H1 (cell line): ENCODE results near the gene ST3GAL3. TPM values are rescaled to one million over a fixed set of nuclear protein-coding genes. Genes with fewer than 3 reads are reported as not detected.

Experiments used
- CTCF ChIA-PET: fragments of 300-600 bp; sonication (Branson Sonifier 250); formaldehyde crosslinking; loops from one replicate; lab custom pipeline; 2021; ENCODE audit not compliant: partially characterized antibody; lab: Charles Lee
- POLR2A ChIA-PET: fragments of 300-600 bp; sonication (Branson Sonifier 250); formaldehyde crosslinking; loops from one replicate; lab custom pipeline; 2021; ENCODE audit warnings: inconsistent platforms; ENCODE audit not compliant: partially characterized antibody; lab: Charles Lee
- DNase-seq, 2 experiments: peaks; one replicate each; pipeline versions ENCODE4 v3.0.0 to v3.0.0-alpha.2; 2010 to 2022; ENCODE audit warnings: low spot score in 2 of 2, low read depth in 1 of 2, mixed read lengths in 1 of 2
- FAIRE-seq: peaks from 2 replicates; lab custom pipeline; 2011; peaks lifted over from hg19 to GRCh38; lab: Jason Lieb, UNC
- H2AFZ ChIP-seq: 2 replicates; pipeline ENCODE4 v1.8.1; 2012; ENCODE audit warnings: low read length, inconsistent platforms
- H2AK5ac ChIP-seq: 2 replicates; pipeline ENCODE4 v1.6.1; 2013; ENCODE audit warnings: low read depth, low read length
- H2BK120ac ChIP-seq: replicated peaks from 2 replicates; pipeline ENCODE3; 2013; ENCODE audit warnings: low read depth, low read length, inconsistent platforms
- H2BK12ac ChIP-seq: 2 replicates; pipeline ENCODE4 v1.6.1; 2013; ENCODE audit warnings: low read depth, low read length
- H2BK15ac ChIP-seq: 2 replicates; pipeline ENCODE4 v1.6.1; 2013; ENCODE audit warnings: low read length
- H2BK20ac ChIP-seq: 2 replicates; pipeline ENCODE4 v1.6.1; 2013; ENCODE audit warnings: low read length
- H2BK5ac ChIP-seq: 2 replicates; pipeline ENCODE4 v1.6.1; 2013; ENCODE audit warnings: low read depth, low read length
- H3K14ac ChIP-seq: 2 replicates; pipeline ENCODE4 v1.6.1; 2013; ENCODE audit warnings: inconsistent platforms; ENCODE audit not compliant: insufficient read length
- H3K18ac ChIP-seq: 2 replicates; pipeline ENCODE4 v1.6.1; 2013; ENCODE audit warnings: low read length; ENCODE audit errors: extremely low read depth
- H3K23ac ChIP-seq: 2 replicates; pipeline ENCODE4 v1.6.1; 2013; ENCODE audit warnings: inconsistent platforms; ENCODE audit not compliant: insufficient read length
- H3K23me2 ChIP-seq: 2 replicates; pipeline ENCODE4 v1.6.1; 2013; ENCODE audit warnings: low read depth, low read length
- H3K27ac ChIP-seq: 2 replicates; pipeline ENCODE4 v1.6.1; 2011; ENCODE audit warnings: low read depth, low read length, inconsistent platforms
- H3K27me3 ChIP-seq, 4 experiments: replicated peaks in 1 of 4; 1 replicate in 1 of 4; 2 replicates in 3 of 4; pipeline versions ENCODE4 v1.6.1 to v1.8.1; 2011 to 2013; ENCODE audit warnings: low read length in 3 of 4, mild to moderate bottlenecking in 3 of 4, inconsistent platforms in 2 of 4, mixed read lengths in 2 of 4, moderate library complexity in 1 of 4; ENCODE audit not compliant: control insufficient read depth in 3 of 4, insufficient read depth in 3 of 4; ENCODE audit errors: extremely low read depth in 1 of 4
- H3K36me3 ChIP-seq, 4 experiments: 2 replicates each; pipeline versions ENCODE4 v1.6.1 to v1.8.1; 2011 to 2013; ENCODE audit warnings: mild to moderate bottlenecking in 4 of 4, low read length in 3 of 4, moderate library complexity in 2 of 4, control low read depth in 1 of 4, inconsistent platforms in 1 of 4; ENCODE audit not compliant: insufficient read depth in 4 of 4, control insufficient read depth in 2 of 4
- H3K4ac ChIP-seq: replicated peaks from 2 replicates; pipeline ENCODE3; 2013; ENCODE audit warnings: low read length, low read depth, mixed read lengths, inconsistent platforms; ENCODE audit not compliant: insufficient read length
- H3K4me1 ChIP-seq, 4 experiments: replicated peaks in 1 of 4; 1 replicate in 1 of 4; 2 replicates in 3 of 4; pipeline versions ENCODE4 v1.6.1 to v1.8.1; 2011 to 2013; ENCODE audit warnings: low read length in 3 of 4, inconsistent platforms in 2 of 4, mixed read lengths in 1 of 4; ENCODE audit not compliant: insufficient read depth in 4 of 4, control insufficient read depth in 3 of 4
- H3K4me2 ChIP-seq, 2 experiments: 2 replicates each; pipeline versions ENCODE4 v1.6.1 to v1.8.1; 2011 to 2013; ENCODE audit warnings: low read depth in 2 of 2, low read length in 2 of 2, control low read depth in 1 of 2, inconsistent platforms in 1 of 2, mild to moderate bottlenecking in 1 of 2; ENCODE audit not compliant: insufficient read depth in 1 of 2
- H3K4me3 ChIP-seq, 4 experiments: fragments of 200-600, 300-600 bp in 1 of 4; sonication (generic), shearing (Covaris generic), sonication (Bioruptor Twin) in 1 of 4; 2 replicates each; pipeline versions ENCODE4 v1.5.1 to v1.8.1; 2011 to 2016; ENCODE audit warnings: low read length in 4 of 4, low read depth in 3 of 4, control low read depth in 2 of 4, inconsistent platforms in 2 of 4, mild to moderate bottlenecking in 2 of 4, mixed read lengths in 1 of 4, moderate library complexity in 1 of 4; ENCODE audit not compliant: insufficient read depth in 2 of 4; ENCODE audit errors: extremely low read depth in 1 of 4
- H3K56ac ChIP-seq: replicated peaks from 2 replicates; pipeline ENCODE3; 2013; ENCODE audit warnings: low read depth, mild to moderate bottlenecking, mixed read lengths, low read length, inconsistent platforms; ENCODE audit not compliant: insufficient read length
- H3K79me1 ChIP-seq: 2 replicates; pipeline ENCODE4 v1.6.1; 2013; ENCODE audit warnings: low read depth, low read length, control low read depth
- H3K79me2 ChIP-seq, 2 experiments: 2 replicates each; pipeline versions ENCODE4 v1.6.1 to v1.8.1; 2012 to 2013; ENCODE audit warnings: low read length in 2 of 2, mild to moderate bottlenecking in 2 of 2, inconsistent platforms in 1 of 2; ENCODE audit not compliant: insufficient read depth in 2 of 2, control insufficient read depth in 1 of 2
- H3K9ac ChIP-seq, 4 experiments: replicated peaks in 1 of 4; 1 replicate in 1 of 4; 2 replicates in 3 of 4; pipeline versions ENCODE4 v1.6.1 to v1.8.1; 2011 to 2013; ENCODE audit warnings: low read depth in 3 of 4, low read length in 3 of 4, control low read depth in 2 of 4, mild to moderate bottlenecking in 2 of 4, moderate library complexity in 2 of 4, inconsistent platforms in 1 of 4; ENCODE audit errors: extremely low read depth in 1 of 4
- H3K9me3 ChIP-seq, 2 experiments: 2 replicates each; pipeline versions ENCODE4 v1.6.1 to v1.8.1; 2012 to 2013; ENCODE audit warnings: mild to moderate bottlenecking in 2 of 2, moderate library complexity in 2 of 2, control low read depth in 1 of 2, inconsistent platforms in 1 of 2, low read depth in 1 of 2, low read length in 1 of 2, mixed read lengths in 1 of 2; ENCODE audit not compliant: insufficient read depth in 2 of 2
- H4K20me1 ChIP-seq, 2 experiments: replicated peaks in 1 of 2; 2 replicates each; pipeline versions ENCODE3 to v1.8.1; 2011 to 2013; ENCODE audit warnings: inconsistent platforms in 2 of 2, low read length in 2 of 2, mild to moderate bottlenecking in 1 of 2; ENCODE audit not compliant: insufficient read depth in 2 of 2, control insufficient read depth in 1 of 2
- H4K5ac ChIP-seq: 2 replicates; pipeline ENCODE4 v1.6.1; 2013; ENCODE audit warnings: low read length, low read depth, mixed read lengths, inconsistent platforms; ENCODE audit not compliant: insufficient read length
- H4K8ac ChIP-seq: 2 replicates; pipeline ENCODE4 v1.8.0; 2013; ENCODE audit warnings: mild to moderate bottlenecking, moderate library complexity, low read length, inconsistent platforms; ENCODE audit not compliant: insufficient read depth; ENCODE audit errors: extremely low read depth
- H4K91ac ChIP-seq: replicated peaks from 2 replicates; pipeline ENCODE3; 2013; ENCODE audit warnings: low read length, mixed read lengths, inconsistent platforms; ENCODE audit not compliant: insufficient read length
- KDM1A ChIP-seq: fragments of 200-600, 300-600 bp; sonication (generic); IDR thresholded peaks from 2 replicates; pipeline ENCODE4 v1.7.1; 2016; ENCODE audit warnings: mild to moderate bottlenecking, low read length, borderline replicate concordance
- SAP30 ChIP-seq: fragments of 300-600 bp; sonication (generic); IDR thresholded peaks from 2 replicates; pipeline ENCODE4 v1.7.1; 2012; ENCODE audit warnings: low read length, moderate library complexity, mild to moderate bottlenecking, inconsistent platforms; ENCODE audit not compliant: insufficient read depth, insufficient replicate concordance
- WGBS, 2 experiments: shearing (Covaris generic) in 1 of 2; methylation state at CpG; one replicate each; pipeline versions ENCODE4 v1.1.6 to v1.1.7; 2013 to 2015; ENCODE audit warnings: low lambda C conversion rate in 2 of 2, mixed read lengths in 2 of 2, inconsistent platforms in 1 of 2, low coverage in 1 of 2, missing lambda C conversion rate in 1 of 2; ENCODE audit not compliant: insufficient replicate concordance in 2 of 2, insufficient coverage in 1 of 2, insufficient read length in 1 of 2; ENCODE audit errors: extremely low coverage in 1 of 2, missing lambda C conversion rate in 1 of 2; 5-methylcytosine and 5-hydroxymethylcytosine counted together
- polyA plus RNA-seq, 7 experiments: library from polyadenylated mRNA; depleted of rRNA in 3 of 7; stranded (reverse) in 5 of 7; unstranded in 2 of 7; fragments of >200 nt in 5 of 7; fragments of 200-250 nt in 2 of 7; gene quantifications; 1 replicate in 5 of 7; 2 replicates in 1 of 7; 4 replicates in 1 of 7; pipeline versions ENCODE4 v1.2.1 to v1.2.3, GENCODE V29; 2011 to 2013; ENCODE audit warnings: missing spikeins in 2 of 7, mixed read lengths in 2 of 7
- total RNA-seq: library from RNA; stranded (reverse); fragmentation: NEBNext Ultra II Directional; extraction: Animal tissue kit (Norgen Biotek cat#: 25700); gene quantifications from 2 replicates; pipeline ENCODE4 v1.2.1, GENCODE V29; 2021

ST3GAL3 gene
- total and polyA plus RNA-seq, 2 of the 8 experiments (the other 6 are each of a cell fraction or from before 2014, with no cell fraction given): 6.8 to 7.0 TPM

DNA sequence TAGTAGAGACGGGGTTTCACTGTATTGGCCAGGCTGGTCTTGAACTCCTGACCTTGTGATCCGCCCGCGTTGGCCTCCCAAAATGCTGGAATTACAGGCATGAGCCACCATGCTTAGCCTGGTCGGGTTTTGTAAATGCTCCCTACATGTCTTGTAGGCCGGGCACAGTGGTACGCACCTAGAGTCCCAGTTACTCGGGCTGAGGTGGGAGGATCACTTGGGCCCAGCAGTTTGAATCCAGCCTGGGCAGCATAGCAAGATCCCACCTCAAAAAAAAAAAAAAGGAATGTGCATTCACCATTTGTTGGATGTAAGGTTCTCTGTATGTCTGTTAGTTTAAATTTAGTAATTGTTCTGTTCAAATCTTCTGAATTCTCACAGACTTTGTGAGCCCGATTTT lies 95.8 kb downstream of the ST3GAL3 start:
- no peak overlapping the region for H2AK5ac ChIP-seq
- H3K4me2 ChIP-seq: no peak overlapping the region
- no peak overlapping the region for H2BK15ac ChIP-seq
- no peak for FAIRE-seq
- H4K91ac ChIP-seq: no peak overlapping the region
- WGBS, 2 experiments: 83% methylated on average over 9 of the region's 9 CpGs; no CpG with 5 or more reads in 1 of the 2 experiments
- H3K79me2 ChIP-seq: no peaks in the 10 kb centered on the region
- no peaks in the 10 kb centered on the region for H3K23me2 ChIP-seq
- no peak overlapping the region for H2BK120ac ChIP-seq
- no peaks in the 10 kb centered on the region for H3K27me3 ChIP-seq
- no peaks in the 10 kb centered on the region for H3K9me3 ChIP-seq
- no peak overlapping the region for H3K4ac ChIP-seq
- H3K18ac ChIP-seq: no peak overlapping the region
- H4K20me1 ChIP-seq: no peaks in the 10 kb centered on the region
- ChIA-PET CTCF (no interaction called here), POLR2A (no interaction called here)
- H4K8ac ChIP-seq: no peak overlapping the region
- TF ChIP-seq KDM1A (0 out of 2 replicates have a peak, but pooled peaks have one; percentile 24), SAP30 (no peak)
- no peak for DNase-seq
- H3K27ac ChIP-seq: no peak overlapping the region
- no peak overlapping the region for H4K5ac ChIP-seq
- no peak overlapping the region for H3K4me3 ChIP-seq
- H2BK20ac ChIP-seq: no peak overlapping the region
- H2BK12ac ChIP-seq: no peak overlapping the region
- no peak overlapping the region for H3K56ac ChIP-seq
- no peak overlapping the region for H3K14ac ChIP-seq
- H3K36me3 ChIP-seq: no peaks in the 10 kb centered on the region
- peaks cover 0 to 4% (median 0%) of the 10 kb centered on the region in 4 experiments; a peak in 2 of 7 replicates for H3K4me1 ChIP-seq
- no peak overlapping the region for H3K23ac ChIP-seq
- H2BK5ac ChIP-seq: no peak overlapping the region
- no peak overlapping the region for H3K9ac ChIP-seq
- no peaks in the 10 kb centered on the region for H3K79me1 ChIP-seq
- H2AFZ ChIP-seq: no peak overlapping the region
